ENCODE data around the gene KLF12.

The KLF12 gene

DNA sequence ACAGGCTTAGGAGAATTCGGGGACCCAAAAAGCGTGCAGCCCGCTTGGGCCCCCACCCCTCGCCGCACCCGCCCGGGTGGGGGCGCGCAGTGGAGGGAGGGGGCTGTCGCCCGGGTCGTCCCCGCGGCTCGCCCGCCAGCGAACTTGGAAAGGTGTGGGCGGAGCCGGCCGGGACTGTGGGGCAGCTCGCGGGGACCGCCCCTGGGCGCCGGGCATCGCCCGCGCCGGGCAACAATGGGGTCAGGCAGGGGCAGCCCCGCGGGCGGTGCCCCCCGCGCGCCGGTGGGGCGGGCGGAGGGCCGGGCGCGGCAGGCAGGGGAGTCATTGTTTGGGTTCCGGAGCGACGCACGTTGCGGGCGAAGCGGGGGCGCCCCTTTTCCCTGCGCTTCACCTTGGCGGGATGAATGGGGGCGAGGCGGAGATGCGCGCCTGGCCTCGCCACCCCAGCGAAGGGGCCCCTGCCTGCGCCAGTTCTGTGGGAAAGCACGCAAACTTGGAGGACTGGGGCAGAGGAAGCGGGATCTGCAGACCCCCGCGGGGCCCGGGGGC is 647 bp upstream of the KLF12 start:
- DNase-seq, result peak; percentile 70

- peak; percentile 89 for DNase-seq
Observed at GRCh38 chr13:74133657-74134201, 475 bp downstream of the KLF12 start.

GRCh38 chr13:74132776-74133656 is 1.2 kb downstream of the KLF12 start:
- peak; percentile 62 for DNase-seq

DNA sequence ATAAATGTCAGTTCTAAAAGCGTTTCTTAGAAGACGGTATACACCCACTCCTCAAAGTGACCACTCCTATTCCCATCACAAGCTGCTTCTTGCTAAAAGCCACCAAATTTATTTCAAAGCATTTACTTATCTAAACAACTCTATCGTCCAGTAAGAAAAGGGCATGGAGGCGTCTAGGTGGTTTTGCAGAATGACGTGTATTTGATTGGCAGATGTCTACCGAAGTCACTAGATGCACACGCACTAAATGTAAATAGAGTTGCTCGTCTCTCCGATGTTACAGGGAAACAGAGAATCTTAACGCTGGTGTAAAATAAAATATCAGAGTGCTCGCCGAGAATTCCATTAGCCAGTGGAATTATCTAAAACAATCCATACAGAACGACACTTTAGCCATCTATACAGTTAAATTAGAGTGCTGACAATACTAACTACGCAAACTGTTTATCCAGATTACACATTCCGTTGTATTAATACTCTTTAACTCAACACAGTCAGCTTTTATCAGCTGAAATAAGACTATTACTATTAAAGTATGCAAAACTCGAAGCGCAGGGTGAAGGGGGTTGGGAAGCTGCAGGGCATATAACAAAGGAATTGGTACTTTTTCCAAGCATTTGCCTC is 1.9 kb downstream of the KLF12 start:
- DNase-seq, result peak; percentile 32

GRCh38 chr13:74131227-74131626 is 3.0 kb downstream of the KLF12 start:
- no peak for DNase-seq

DNA sequence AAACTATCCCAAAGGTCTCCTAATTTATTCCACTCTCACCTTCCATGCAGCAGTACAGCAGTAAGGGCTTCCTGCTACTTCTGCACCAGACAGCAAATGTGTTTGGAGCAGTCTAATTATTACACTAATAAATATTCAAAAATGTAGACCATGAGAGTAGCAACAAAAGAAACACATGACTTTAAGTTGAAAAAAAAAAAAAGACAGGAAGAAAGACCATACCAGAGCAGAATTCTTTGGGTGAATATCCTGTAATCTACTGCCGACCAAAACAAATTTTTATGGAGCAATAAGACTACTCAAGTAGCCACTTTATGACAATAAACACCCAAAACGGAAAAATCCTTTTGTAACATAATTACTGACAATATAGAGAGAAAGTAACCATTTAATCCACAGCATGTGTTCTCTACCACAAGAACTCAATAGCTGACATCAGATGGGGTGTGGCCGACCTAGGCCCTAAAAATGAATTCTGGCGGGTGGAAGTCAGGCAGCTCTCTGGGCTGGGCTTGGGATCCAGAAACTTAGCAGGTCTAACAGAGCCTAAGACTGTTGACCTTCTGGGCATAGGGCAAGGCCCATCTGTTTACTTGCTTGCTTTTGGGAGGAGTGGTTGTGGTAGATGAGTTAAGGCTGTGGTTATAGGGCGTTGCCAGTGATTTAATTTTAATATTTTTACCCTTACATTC is 4.6 kb downstream of the KLF12 start:
- DNase-seq, result no peak

DNA sequence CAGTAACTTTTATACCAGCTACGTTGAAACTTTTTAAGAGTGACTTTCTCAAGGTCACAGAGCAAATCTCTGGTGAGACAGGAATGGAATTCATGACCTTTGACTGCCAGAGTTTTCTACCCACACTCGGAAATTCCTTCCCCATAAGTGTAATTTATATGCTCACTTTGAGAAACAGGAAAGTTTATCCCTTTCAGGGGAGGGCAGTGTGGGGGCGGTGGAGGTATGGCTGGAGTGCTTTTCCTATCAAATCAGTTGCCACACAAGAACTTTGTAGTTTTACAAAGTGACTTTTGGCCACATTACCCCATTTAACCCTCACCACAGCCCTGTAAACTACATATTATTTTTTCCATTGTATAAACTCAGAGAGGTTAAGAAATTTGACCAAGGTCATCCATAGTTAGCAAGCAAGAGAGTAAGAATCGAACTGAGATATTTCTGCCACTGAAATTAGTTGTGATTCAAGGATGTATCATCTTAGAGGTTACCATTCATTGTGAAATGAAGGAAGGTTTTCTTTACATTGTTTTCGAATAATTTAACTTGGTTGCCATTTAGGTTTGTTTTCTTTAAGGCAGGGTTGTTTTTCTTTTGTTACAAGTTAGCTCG is 5.9 kb downstream of the KLF12 start:
- DNase-seq, result no peak

DNA sequence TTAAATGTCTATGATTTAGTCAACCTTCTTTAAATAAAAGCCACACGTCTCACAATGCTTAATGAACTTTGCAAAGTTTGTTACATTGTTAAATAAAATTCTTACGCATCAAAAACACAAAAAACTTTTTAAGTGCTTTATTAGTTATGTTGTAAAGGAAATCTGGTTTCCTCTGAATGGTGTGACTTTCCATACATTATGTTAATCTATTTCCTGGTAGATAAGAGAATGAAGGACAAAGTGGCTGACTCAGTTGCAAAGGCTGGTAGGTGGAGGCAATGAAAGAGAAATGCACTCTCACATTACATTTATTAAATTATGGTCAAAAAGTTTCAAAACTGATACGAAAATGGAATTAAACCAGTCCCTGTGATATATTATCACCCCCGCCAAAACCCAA is 15.9 kb downstream of the KLF12 start:
- no peak for DNase-seq

DNA sequence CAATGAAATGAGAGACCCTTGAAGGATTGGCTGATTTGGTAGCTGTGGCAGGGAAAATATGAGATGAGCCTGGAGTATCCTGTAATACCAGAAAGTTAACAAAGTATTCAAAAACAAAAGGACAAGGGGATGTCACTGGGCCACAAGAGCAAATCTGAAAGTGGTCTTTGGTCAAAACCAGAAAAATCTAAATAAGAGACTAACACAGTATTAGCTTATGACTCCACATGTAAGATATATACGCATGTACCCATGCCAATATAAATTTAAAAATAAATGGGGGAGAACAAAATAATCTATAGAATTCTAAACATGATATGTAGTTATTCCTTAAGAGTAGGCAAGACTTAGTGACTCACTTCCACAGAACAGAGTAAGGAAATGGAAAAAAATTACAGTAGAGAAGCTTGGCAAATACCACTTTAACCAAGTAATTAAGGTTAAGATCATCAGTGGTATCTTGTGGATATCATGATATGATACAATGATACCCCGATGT is 16.9 kb downstream of the KLF12 start:
- DNase-seq, result no peak

DNA sequence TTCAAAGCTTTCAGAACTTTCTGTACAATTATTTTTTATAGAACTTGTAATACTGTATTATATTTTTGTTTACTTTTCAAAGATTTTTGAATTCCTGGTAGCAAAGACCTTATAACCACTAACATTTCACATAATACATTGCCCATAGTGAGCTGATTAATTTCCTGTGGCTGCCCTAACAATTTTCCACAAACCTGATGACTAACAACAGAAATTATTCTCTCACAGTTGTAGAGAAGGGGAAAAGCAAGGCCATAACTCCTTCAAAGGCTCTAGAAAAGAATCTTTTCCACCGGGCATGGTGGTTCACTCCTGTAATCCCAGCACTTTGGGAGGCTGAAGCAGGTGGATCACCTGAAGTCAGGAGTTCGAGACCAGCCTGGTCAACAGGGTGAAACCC is 19.1 kb downstream of the KLF12 start:
- DNase-seq, result no peak

DNA sequence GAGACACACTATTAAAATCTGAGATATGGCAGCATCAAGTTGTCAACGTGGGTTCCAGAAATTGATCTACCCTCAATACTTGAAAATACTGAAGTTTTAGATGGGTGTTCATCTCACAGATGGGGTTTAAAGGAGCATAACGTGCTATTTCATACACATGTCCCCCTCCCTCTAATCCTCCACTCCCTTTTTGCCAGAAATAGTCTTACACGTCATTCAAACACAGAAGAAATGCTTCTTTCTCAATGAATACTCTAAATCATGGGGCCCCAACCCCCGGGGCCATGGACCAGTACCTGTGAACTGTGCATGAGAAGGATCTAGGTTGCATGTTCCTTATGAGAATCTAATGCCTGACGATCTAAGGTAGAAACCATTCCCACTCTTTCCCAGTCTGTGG is 19.6 kb downstream of the KLF12 start:
- no peak for DNase-seq

DNA sequence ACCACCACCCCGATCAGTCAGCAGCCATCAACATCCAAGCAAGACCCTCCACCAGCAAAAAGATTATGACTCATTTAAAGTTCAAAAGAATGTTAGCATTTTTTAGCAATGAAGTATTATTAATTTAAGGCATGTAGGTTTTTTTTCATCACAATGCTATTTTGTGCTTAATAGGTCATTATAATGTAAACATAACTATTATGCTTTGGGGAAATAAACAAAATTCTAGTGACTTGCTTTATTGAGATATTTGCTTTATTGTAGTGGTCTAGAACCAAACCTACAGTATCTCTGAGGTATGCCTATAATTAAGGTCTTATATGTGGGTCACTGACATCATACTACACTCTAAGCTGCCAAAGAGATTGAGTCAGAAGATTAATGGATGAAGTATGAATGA is 20.0 kb downstream of the KLF12 start:
- no peak for DNase-seq

- DNase-seq, result no peak
Observed at GRCh38 chr13:74111901-74112824, 22.0 kb downstream of the KLF12 start.

DNA sequence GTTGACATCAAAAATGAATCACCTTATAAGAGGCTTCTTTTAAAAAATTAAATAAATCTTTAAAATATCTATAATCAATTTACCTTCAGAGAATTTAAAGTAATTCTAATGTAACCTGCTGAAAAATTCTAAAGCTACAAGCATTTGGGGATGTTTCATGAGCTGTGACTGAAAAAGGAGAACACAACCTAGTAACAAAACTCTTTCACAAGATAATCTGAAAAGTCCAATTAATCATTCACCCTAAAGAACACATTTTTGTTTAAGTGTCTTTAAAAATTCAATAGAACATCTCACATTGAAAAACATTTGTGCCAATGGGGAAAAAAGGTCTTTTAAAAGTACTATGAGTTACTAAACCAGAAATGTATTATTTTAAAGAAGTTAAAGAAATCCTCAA is 22.8 kb downstream of the KLF12 start:
- no peak for DNase-seq

DNA sequence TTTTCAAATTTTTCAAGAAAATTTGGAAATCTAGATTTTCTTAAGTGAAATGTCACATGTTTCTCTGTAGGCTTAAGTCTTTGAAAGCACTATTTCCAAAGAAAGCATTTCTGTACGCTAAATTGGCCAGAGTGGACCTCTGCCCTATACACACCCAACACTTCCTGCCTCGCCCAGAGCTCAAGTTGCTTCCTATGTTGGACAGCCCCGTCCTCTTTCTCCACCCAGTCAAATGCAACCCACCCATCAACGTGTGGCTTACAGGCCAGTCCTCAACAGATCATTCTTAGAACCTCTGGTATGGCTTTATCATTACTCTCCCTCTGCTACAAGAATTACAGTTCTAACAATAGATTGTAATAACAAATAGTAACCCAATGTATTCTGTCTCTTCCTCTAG is 24.2 kb downstream of the KLF12 start:
- DNase-seq, result no peak

GRCh38 chr13:74107598-74107997 is 26.6 kb downstream of the KLF12 start:
- DNase-seq, result no peak

GRCh38 chr13:74105871-74106270 is 28.3 kb downstream of the KLF12 start:
- no peak for DNase-seq

GRCh38 chr13:74104661-74105275 is 29.4 kb downstream of the KLF12 start:
- DNase-seq, result no peak

DNA sequence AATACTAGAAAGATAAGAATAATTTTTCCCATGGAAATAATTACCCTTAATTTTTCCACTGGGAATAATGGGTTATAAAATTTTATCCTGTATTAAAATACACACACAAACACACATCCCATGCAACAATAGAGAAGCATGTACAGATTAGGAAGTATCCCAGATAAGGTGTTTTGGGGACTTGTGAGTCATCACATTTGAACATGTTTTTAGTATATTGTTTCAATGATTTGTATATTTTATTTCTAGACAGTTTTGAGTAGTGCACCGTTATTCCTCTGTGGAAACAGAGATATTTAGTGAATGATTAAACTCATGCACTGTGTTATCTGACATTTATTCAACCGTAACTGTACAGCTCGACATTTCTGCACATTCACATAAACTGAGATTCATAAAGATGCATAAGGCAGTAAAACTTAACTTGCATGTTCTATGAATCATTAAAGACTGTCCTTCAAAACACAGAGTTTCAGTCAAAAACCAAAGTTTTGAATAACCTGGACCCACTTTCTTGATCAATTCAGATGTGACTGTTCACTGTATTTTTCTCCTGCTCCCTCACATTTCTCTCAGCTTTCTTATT is 30.1 kb downstream of the KLF12 start:
- DNase-seq, result no peak

DNA sequence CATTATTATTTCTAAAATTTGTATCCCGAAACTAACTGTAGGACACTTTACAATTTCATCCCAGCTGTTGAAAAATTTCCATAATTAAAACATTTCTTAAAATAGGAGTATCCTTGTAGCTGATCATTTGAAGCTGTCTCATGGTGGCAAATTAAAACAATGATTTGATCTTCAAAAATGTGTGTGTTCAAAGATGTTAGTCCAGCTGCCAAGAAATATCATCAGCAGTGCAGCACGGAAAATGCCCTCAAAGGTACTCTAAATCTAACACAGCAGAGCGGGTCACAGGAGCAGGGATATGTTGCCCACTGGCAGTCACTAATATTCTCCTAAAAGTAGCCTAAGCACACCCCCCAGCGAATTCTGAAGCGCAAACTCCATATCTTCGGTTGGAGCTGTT is 31.0 kb downstream of the KLF12 start:
- DNase-seq, result no peak

DNA sequence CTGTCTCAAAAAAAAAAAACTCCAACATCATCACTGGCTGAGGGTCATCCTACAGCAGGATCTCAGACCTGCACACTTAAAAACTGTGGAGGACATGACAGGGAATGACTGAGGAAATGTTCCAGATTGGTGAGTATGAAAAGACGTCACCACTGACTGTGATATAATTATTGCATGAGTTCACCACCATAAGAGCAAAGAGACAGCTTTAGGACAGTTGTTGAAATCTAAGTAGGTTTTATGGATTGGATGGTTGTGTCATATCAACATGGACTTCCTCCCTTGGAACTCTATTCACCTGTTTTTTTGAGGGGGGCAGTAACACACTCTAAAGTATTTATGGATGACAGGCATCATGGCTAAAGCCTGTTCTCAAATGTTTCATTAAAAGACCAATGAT is 31.5 kb downstream of the KLF12 start:
- no peak for DNase-seq
